B cell (primary cell): ENCODE results near the gene FAM118B.

Experiments
- CTCF ChIP-seq: fragments of 200-600 bp; IDR thresholded peaks from one replicate; pipeline ENCODE4 v1.8.0; 2022; ENCODE audit warnings: antibody characterized with exemption, mild to moderate bottlenecking
- EZH2 ChIP-seq: IDR thresholded peaks from 2 replicates; pipeline ENCODE4 v1.6.1; 2012; ENCODE audit warnings: borderline replicate concordance, low read depth, mild to moderate bottlenecking, moderate library complexity, low read length; ENCODE audit not compliant: insufficient read depth, poor library complexity, severe bottlenecking

GRCh38 chr11:126231725-126232459, 20.3 kb downstream of the FAM118B start:
- TF ChIP-seq CTCF (no peak), EZH2 (no peak)
